ENCODE measurements around the gene ZC3H10. TPM values are rescaled to one million over a fixed set of nuclear protein-coding genes. Genes with fewer than 3 reads are reported as not detected.

The ZC3H10 gene
- total RNA-seq, 1 donor from 2014 or later, result 5.0 TPM

GRCh38 chr12:56154246-56154771, 36.2 kb downstream of the ZC3H10 start:
- no peak for DNase-seq (ENCODE audit: low read depth in 2 of 2)

GRCh38 chr12:56154818-56155217, 36.8 kb downstream of the ZC3H10 start:
- DNase-seq (ENCODE audit: low read depth in 2 of 2), result no peak

GRCh38 chr12:56155256-56155845, 37.3 kb downstream of the ZC3H10 start:
- no peak for DNase-seq (ENCODE audit: low read depth in 2 of 2)

GRCh38 chr12:56156464-56157200, 38.6 kb downstream of the ZC3H10 start:
- peak in 1 of 2 donors; percentile 32 for DNase-seq (ENCODE audit: low read depth in 2 of 2)

GRCh38 chr12:56157201-56158028, 39.3 kb downstream of the ZC3H10 start:
- peak; percentile 89 to 93 for DNase-seq (ENCODE audit: low read depth in 2 of 2)

- DNase-seq (ENCODE audit: low read depth in 2 of 2), result peak; percentile 98 to 99
Observed at GRCh38 chr12:56158029-56158925, 40.2 kb downstream of the ZC3H10 start, which contains the start of gene MYL6. Gene MYL6, plus strand, starts transcription at chr12:56158359. Its CDS starts 43 bp downstream, at chr12:56158402.

- DNase-seq (ENCODE audit: low read depth in 2 of 2), result peak; percentile 30 to 78
Observed at GRCh38 chr12:56158926-56159461, 40.9 kb downstream of the ZC3H10 start.

GRCh38 chr12:56159482-56160192, 41.6 kb downstream of the ZC3H10 start:
- no peak for DNase-seq (ENCODE audit: low read depth in 2 of 2)

- DNase-seq (ENCODE audit: low read depth in 2 of 2), result peak; percentile 73 to 93
Observed at GRCh38 chr12:56160193-56160763, 42.2 kb downstream of the ZC3H10 start.

- DNase-seq (ENCODE audit: low read depth in 2 of 2), result no peak
Observed at GRCh38 chr12:56160894-56161689, 43.0 kb downstream of the ZC3H10 start.

GRCh38 chr12:56161690-56162351, 43.8 kb downstream of the ZC3H10 start:
- DNase-seq (ENCODE audit: low read depth in 2 of 2), result no peak

- DNase-seq (ENCODE audit: low read depth in 2 of 2), result no peak
Observed at GRCh38 chr12:56162468-56163290, 44.6 kb downstream of the ZC3H10 start.

- no peak for DNase-seq (ENCODE audit: low read depth in 2 of 2)
Observed at GRCh38 chr12:56163533-56164344, 45.7 kb downstream of the ZC3H10 start.

- no peak for DNase-seq (ENCODE audit: low read depth in 2 of 2)
Observed at GRCh38 chr12:56164345-56164729, 46.3 kb downstream of the ZC3H10 start.

- no peak for DNase-seq (ENCODE audit: low read depth in 2 of 2)
Observed at GRCh38 chr12:56165369-56165768, 47.3 kb downstream of the ZC3H10 start.

- DNase-seq (ENCODE audit: low read depth in 2 of 2), result no peak
Observed at GRCh38 chr12:56169229-56169759, 51.2 kb downstream of the ZC3H10 start.

Data from lung microvascular endothelial cell (primary cell).